Measurements from ENCODE around the gene DNAJC10. TPM values are rescaled to one million over a fixed set of nuclear protein-coding genes. Genes with fewer than 3 reads are reported as not detected.

Gene DNAJC10
- total RNA-seq, 2 experiments from 2014 or later = 117 to 227 TPM

DNA sequence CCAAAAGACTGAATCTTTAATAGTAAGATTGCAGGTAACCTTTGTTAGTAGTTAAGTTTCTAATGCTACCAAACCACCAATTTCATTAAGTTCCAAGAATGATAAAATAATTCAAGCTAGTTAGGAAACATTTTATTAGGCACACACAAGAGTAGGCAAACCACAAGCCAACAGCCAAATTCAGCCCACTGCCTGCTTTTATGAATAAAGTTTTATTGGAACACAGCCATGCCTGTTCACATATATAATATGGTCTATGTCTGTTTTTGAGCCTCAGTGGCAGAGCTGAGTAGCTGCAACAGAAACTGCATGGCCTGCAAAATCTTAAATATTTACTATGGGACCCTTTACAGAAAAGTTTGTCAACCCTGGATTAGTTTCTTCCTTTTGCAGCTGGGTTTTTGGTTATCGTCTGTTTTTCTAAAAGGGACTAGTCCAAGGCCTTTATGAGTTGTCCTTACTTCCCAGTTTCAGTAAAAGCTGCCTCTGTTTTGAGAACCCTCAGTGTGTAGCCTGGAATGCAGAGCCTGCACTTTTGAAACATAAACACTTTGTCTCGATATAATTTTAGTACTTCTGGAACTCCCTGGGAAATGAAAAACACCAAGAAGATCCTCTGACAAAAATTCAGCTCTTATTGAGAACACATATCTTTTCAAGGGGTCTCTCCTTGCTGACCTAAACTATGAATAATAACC lies 111.3 kb downstream of the DNAJC10 start:
- ChIA-PET CTCF (ENCODE audit: unreplicated experiment) (no interaction called here), POLR2A (interaction anchor here (1.2 kb wide), 2 partner anchors 11 to 14 kb away, joined by 3 read pairs; no protein-coding TSS in a partner anchor)
- H4K20me1 ChIP-seq (ENCODE audit: insufficient read depth, low read length) = no peaks in the 10 kb centered on the region
- peaks cover 4% of the 10 kb centered on the region for H3K4me1 ChIP-seq (ENCODE audit: insufficient read depth, low read length, poor library complexity, severe bottlenecking)
- no peak for DNase-seq (ENCODE audit: low spot score)
- no peaks in the 10 kb centered on the region for H3K9me2 ChIP-seq (ENCODE audit: insufficient read depth, low read length)
- no peak for TF ChIP-seq EZH2phosphoT487 (IDR thresholded peaks at IDR 0.05; ENCODE audit: borderline replicate concordance, low read depth, low read length)
- TF ChIP-seq, protein P1, sequence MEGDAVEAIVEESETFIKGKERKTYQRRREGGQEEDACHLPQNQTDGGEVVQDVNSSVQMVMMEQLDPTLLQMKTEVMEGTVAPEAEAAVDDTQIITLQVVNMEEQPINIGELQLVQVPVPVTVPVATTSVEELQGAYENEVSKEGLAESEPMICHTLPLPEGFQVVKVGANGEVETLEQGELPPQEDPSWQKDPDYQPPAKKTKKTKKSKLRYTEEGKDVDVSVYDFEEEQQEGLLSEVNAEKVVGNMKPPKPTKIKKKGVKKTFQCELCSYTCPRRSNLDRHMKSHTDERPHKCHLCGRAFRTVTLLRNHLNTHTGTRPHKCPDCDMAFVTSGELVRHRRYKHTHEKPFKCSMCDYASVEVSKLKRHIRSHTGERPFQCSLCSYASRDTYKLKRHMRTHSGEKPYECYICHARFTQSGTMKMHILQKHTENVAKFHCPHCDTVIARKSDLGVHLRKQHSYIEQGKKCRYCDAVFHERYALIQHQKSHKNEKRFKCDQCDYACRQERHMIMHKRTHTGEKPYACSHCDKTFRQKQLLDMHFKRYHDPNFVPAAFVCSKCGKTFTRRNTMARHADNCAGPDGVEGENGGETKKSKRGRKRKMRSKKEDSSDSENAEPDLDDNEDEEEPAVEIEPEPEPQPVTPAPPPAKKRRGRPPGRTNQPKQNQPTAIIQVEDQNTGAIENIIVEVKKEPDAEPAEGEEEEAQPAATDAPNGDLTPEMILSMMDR (conservative IDR thresholded peaks at IDR 0.05; ENCODE audit: low read length) = no peak
- BruUV-seq (replicated peaks) = no TSS peak
- no peak overlapping the region for H3K4me2 ChIP-seq (ENCODE audit: low read length)
- no peak overlapping the region for H3K27ac ChIP-seq (ENCODE audit: low read depth, low read length, poor library complexity, severe bottlenecking)
- no peaks in the 10 kb centered on the region for H3K36me3 ChIP-seq (ENCODE audit: insufficient read depth, low read length)
- peak overlapping the region; percentile 62 for H2AFZ ChIP-seq (ENCODE audit: low read length)
- no peaks in the 10 kb centered on the region for H3K9me3 ChIP-seq (ENCODE audit: low read length)
- no peaks in the 10 kb centered on the region for H3K79me2 ChIP-seq (ENCODE audit: insufficient read depth, low read depth, low read length)
- H3K4me3 ChIP-seq (ENCODE audit: low read depth, low read length, poor library complexity, severe bottlenecking) = no peak overlapping the region
- intact Hi-C loops (cut with micrococcal nuclease; ENCODE audit: unreplicated experiment) = no loop called here

DNA sequence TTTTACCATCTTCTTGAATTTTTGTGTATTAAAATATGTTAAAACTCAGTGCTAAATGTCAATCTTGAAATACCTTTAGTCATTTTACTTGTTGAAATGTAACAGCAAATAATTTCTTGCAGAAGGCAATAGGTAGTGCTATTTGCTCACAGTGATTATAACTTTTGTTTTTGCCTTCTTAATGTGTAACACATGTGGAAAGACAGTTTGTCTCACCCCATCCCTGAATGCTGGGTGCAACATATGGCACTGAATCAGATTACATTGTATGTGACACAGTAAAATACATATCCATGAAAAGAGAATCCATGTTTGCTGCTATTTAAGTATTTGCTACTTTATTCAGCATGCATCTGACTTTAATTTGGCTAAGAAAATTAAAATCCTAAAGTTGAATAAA lies 115.0 kb downstream of the DNAJC10 start:
- H2AFZ ChIP-seq (ENCODE audit: low read length) = no peak overlapping the region
- no peak overlapping the region for H3K4me2 ChIP-seq (ENCODE audit: low read length)
- no TSS peak for BruUV-seq (replicated peaks)
- H3K27ac ChIP-seq (ENCODE audit: low read depth, low read length, poor library complexity, severe bottlenecking) = no peak overlapping the region
- CTCF ChIA-PET (ENCODE audit: unreplicated experiment) = no interaction called here
- no peak for TF ChIP-seq EZH2phosphoT487 (IDR thresholded peaks at IDR 0.05; ENCODE audit: borderline replicate concordance, low read depth, low read length)
- TF ChIP-seq, protein P1 (conservative IDR thresholded peaks at IDR 0.05; ENCODE audit: low read length) = no peak
- no peaks in the 10 kb centered on the region for H4K20me1 ChIP-seq (ENCODE audit: insufficient read depth, low read length)
- POLR2A ChIA-PET = interaction anchor here (1.1 kb wide), 1 partner anchor 11 kb away, joined by 3 read pairs; no protein-coding TSS in a partner anchor
- H3K9me3 ChIP-seq (ENCODE audit: low read length) = no peaks in the 10 kb centered on the region
- no peak overlapping the region for H3K4me3 ChIP-seq (ENCODE audit: low read depth, low read length, poor library complexity, severe bottlenecking)
- H3K79me2 ChIP-seq (ENCODE audit: insufficient read depth, low read depth, low read length) = no peaks in the 10 kb centered on the region
- no peaks in the 10 kb centered on the region for H3K9me2 ChIP-seq (ENCODE audit: insufficient read depth, low read length)
- intact Hi-C loops (cut with micrococcal nuclease; ENCODE audit: unreplicated experiment) = no loop called here
- H3K36me3 ChIP-seq (ENCODE audit: insufficient read depth, low read length) = no peaks in the 10 kb centered on the region
- DNase-seq (ENCODE audit: low spot score) = no peak
- peaks cover 21% of the 10 kb centered on the region for H3K4me1 ChIP-seq (ENCODE audit: insufficient read depth, low read length, poor library complexity, severe bottlenecking)

DNA sequence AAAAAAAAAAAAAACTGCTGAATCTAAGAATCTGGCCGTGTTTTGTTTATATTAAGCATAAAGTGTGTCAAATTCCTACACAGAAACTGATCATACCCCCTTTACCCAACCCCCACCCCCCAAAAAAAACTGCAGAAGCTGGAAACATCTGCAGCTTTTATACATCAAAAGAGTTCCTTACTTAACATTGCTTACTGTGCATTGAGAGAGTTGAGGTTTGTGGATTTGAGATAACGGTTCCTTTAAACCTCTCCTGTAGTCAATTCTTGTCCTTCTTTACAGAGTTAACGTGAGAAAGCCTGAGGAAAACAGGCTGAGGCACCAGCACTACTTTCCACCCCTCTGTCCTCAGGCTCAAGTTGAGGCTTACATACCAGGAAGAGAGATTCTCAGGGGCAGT lies 115.9 kb downstream of the DNAJC10 start:
- no peaks in the 10 kb centered on the region for H4K20me1 ChIP-seq (ENCODE audit: insufficient read depth, low read length)
- TF ChIP-seq EZH2phosphoT487 (IDR thresholded peaks at IDR 0.05; ENCODE audit: borderline replicate concordance, low read depth, low read length) = no peak
- TF ChIP-seq, protein P1 (conservative IDR thresholded peaks at IDR 0.05; ENCODE audit: low read length) = no peak
- H3K4me2 ChIP-seq (ENCODE audit: low read length) = no peak overlapping the region
- H2AFZ ChIP-seq (ENCODE audit: low read length) = peak overlapping the region; percentile 62
- H3K9me3 ChIP-seq (ENCODE audit: low read length) = no peaks in the 10 kb centered on the region
- POLR2A ChIA-PET = interaction anchor here (1.1 kb wide), 1 partner anchor 10 kb away, joined by 3 read pairs; no protein-coding TSS in a partner anchor
- DNase-seq (ENCODE audit: low spot score) = no peak
- H3K36me3 ChIP-seq (ENCODE audit: insufficient read depth, low read length) = no peaks in the 10 kb centered on the region
- H3K79me2 ChIP-seq (ENCODE audit: insufficient read depth, low read depth, low read length) = no peaks in the 10 kb centered on the region
- no peak overlapping the region for H3K27ac ChIP-seq (ENCODE audit: low read depth, low read length, poor library complexity, severe bottlenecking)
- no peak overlapping the region for H3K4me3 ChIP-seq (ENCODE audit: low read depth, low read length, poor library complexity, severe bottlenecking)
- intact Hi-C loops (cut with micrococcal nuclease; ENCODE audit: unreplicated experiment) = no loop called here
- no peaks in the 10 kb centered on the region for H3K9me2 ChIP-seq (ENCODE audit: insufficient read depth, low read length)
- CTCF ChIA-PET (ENCODE audit: unreplicated experiment) = no interaction called here
- H3K4me1 ChIP-seq (ENCODE audit: insufficient read depth, low read length, poor library complexity, severe bottlenecking) = peaks cover 21% of the 10 kb centered on the region
- no TSS peak for BruUV-seq (replicated peaks)
